Gastroesophageal sphincter (tissue), 4 donors: ENCODE data around the gene CLIP1. TPM values are rescaled to one million over a fixed set of nuclear protein-coding genes. Genes with fewer than 3 reads are reported as not detected.
A peak's percentile ranks its signal among the peaks of the same experiment; 100 is the strongest.
"Not testable (repeated sequence)": the region's sequence is repeated elsewhere in the genome, so short reads cannot be mapped to it uniquely, and the experiment has no call there.

Experiments
- ATAC-seq: fragments of 150-250 bp; one replicate; pipeline ENCODE4 v1.9.1; 2016; ENCODE audit warnings: mild to moderate bottlenecking, moderate library complexity
- H3K27ac ChIP-seq, 4 donors: fragments of 200-600 bp; sonication (generic) in 3 of 4; 1 replicate in 3 of 4; 2 replicates in 1 of 4; pipeline ENCODE4 v1.5.1; 2016 to 2019
- H3K27me3 ChIP-seq: fragments of 200-600 bp; sonication (generic); one replicate; pipeline ENCODE4 v1.5.1; 2019
- H3K36me3 ChIP-seq, 2 donors: fragments of 200-600 bp; sonication (generic); one replicate each; pipeline ENCODE4 v1.5.1; 2019; ENCODE audit warnings: control low read depth in 1 of 2
- H3K4me1 ChIP-seq, 3 donors: fragments of 200-600 bp; sonication (generic); 1 replicate in 2 of 3; 2 replicates in 1 of 3; pipeline ENCODE4 v1.5.1; 2016 to 2019; ENCODE audit warnings: control low read depth in 2 of 3
- H3K4me3 ChIP-seq, 2 donors: fragments of 200-600 bp; sonication (generic); one replicate each; pipeline ENCODE4 v1.5.1; 2019; ENCODE audit warnings: mild to moderate bottlenecking in 1 of 2, moderate library complexity in 1 of 2
- H3K9me3 ChIP-seq, 3 donors: fragments of 200-600 bp; sonication (generic); one replicate each; pipeline ENCODE4 v1.5.1; 2017 to 2019; ENCODE audit warnings: control low read depth in 2 of 3
- EP300 ChIP-seq: sonication (generic); formaldehyde crosslinking; IDR thresholded peaks from one replicate; pipeline ENCODE4 v1.6.1; 2017; ENCODE audit warnings: antibody characterized with exemption, mild to moderate bottlenecking
- POLR2A ChIP-seq, 2 donors: fragments of 450-650 bp; IDR thresholded peaks; one replicate each; pipeline ENCODE4 v1.6.1; 2017; ENCODE audit warnings: antibody characterized with exemption in 2 of 2, mild to moderate bottlenecking in 2 of 2, moderate library complexity in 1 of 2
- POLR2AphosphoS5 ChIP-seq: sonication (generic); formaldehyde crosslinking; IDR thresholded peaks from one replicate; pipeline ENCODE4 v1.6.1; 2017; ENCODE audit warnings: antibody characterized with exemption
- WGBS, 2 donors: methylation state at CpG; one replicate each; pipeline ENCODE4 v1.1.5; 2018; ENCODE audit warnings: low coverage in 1 of 2; 5-methylcytosine and 5-hydroxymethylcytosine counted together
- total RNA-seq, 4 donors: library from RNA; depleted of rRNA; stranded (reverse); fragments of >200 nt; gene quantifications; one replicate each; pipeline ENCODE4 v1.1.0, GENCODE V29; 2016
- TF ChIP-seq, protein P1 (sequence below), 4 experiments: fragments of 200-600 bp in 2 of 4; fragments of 450-650 bp in 2 of 4; sonication (generic) in 1 of 4; IDR thresholded peaks; one replicate each; pipeline ENCODE4 v1.5.1; 2017 to 2019; ENCODE audit warnings: antibody characterized with exemption in 4 of 4, mild to moderate bottlenecking in 2 of 4, moderate library complexity in 2 of 4

CLIP1 gene
- total RNA-seq, 4 donors from 2014 or later: 186 to 272 (median 208) TPM

DNA sequence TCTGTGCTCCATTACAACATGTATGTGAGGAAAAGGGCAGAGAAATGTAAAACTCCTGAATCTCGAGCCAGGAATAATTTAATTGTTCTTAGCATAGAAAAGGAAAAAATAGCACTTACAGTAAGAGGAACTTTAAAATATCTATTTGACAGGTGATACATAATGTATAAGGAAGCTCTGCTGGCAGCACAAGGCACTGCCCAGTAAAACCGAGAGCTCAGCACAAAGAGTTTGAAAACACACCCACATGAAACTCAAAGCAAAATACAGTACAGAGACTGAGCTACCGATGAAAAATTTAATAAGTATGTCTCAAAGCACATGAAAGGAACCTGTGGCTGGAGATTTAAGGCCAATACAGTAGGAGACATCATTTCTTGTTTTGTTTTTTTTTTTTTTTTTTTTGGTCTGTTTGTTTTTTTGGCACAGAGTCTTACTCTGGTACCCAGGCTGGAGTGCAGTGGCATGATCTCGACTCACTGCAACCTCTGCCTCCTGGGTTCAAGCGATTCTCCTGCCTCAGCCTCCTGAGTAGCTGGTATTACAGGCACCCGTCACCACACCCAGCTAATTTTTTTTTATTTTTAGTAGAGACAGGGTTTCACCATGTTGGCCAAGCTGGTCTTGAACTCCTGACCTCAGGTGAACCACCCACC is 19.2 kb downstream of the CLIP1 start:
- no peaks in the 10 kb centered on the region for H3K27me3 ChIP-seq
- TF ChIP-seq, protein P1, sequence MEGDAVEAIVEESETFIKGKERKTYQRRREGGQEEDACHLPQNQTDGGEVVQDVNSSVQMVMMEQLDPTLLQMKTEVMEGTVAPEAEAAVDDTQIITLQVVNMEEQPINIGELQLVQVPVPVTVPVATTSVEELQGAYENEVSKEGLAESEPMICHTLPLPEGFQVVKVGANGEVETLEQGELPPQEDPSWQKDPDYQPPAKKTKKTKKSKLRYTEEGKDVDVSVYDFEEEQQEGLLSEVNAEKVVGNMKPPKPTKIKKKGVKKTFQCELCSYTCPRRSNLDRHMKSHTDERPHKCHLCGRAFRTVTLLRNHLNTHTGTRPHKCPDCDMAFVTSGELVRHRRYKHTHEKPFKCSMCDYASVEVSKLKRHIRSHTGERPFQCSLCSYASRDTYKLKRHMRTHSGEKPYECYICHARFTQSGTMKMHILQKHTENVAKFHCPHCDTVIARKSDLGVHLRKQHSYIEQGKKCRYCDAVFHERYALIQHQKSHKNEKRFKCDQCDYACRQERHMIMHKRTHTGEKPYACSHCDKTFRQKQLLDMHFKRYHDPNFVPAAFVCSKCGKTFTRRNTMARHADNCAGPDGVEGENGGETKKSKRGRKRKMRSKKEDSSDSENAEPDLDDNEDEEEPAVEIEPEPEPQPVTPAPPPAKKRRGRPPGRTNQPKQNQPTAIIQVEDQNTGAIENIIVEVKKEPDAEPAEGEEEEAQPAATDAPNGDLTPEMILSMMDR (IDR thresholded peaks at IDR 0.05): peak in 2 of 4 experiments; percentile 13 to 17
- no peak for TF ChIP-seq POLR2AphosphoS5
- H3K4me3 ChIP-seq: no peak overlapping the region
- ATAC-seq: no peak
- peak overlapping the region in 3 of 4 donors; percentile 63 to 94 (median 88) for H3K27ac ChIP-seq
- H3K36me3 ChIP-seq: no peaks in the 10 kb centered on the region
- 46 to 66% methylated on average over 4 to 5 of the region's 6 CpGs for WGBS, 2 donors
- H3K9me3 ChIP-seq: no peaks in the 10 kb centered on the region
- H3K4me1 ChIP-seq: peaks cover 2 to 99% (median 20%) of the 10 kb centered on the region in 3 donors

DNA sequence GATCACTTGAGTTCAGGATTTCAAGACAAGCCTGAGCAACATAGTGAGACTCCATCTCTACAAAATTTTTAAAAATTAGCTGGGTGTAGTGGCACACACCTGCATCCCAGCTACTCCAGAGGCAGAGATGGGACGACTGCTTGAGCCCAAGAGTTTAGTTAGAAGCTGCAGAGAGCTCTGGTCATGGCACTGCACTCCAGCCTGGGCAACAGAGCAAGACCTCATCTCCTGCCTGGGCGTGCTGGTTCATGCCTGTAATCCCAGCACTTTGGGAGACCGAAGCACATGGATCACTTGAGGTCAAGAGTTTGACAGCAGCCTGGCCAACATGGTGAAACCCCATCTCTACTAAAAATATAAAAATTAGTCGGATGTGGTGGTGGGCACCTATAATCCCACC is 20.2 kb downstream of the CLIP1 start:
- peaks cover under 1 to 94% (median 18%) of the 10 kb centered on the region in 3 donors for H3K4me1 ChIP-seq
- H3K27ac ChIP-seq: peak overlapping the region in 3 of 4 donors; percentile 63 to 94 (median 88)
- H3K27me3 ChIP-seq: no peaks in the 10 kb centered on the region
- no peaks in the 10 kb centered on the region for H3K36me3 ChIP-seq
- no peak for TF ChIP-seq EP300
- TF ChIP-seq POLR2A (IDR thresholded peaks at IDR 0.05): no peak
- TF ChIP-seq, protein P1 (IDR thresholded peaks at IDR 0.05): no peak
- no peak for TF ChIP-seq POLR2AphosphoS5
- no peak for ATAC-seq
- no peaks in the 10 kb centered on the region for H3K9me3 ChIP-seq
- no peak overlapping the region for H3K4me3 ChIP-seq
- 80 to 92% methylated on average over 2 to 3 of the region's 4 CpGs for WGBS, 2 donors

DNA sequence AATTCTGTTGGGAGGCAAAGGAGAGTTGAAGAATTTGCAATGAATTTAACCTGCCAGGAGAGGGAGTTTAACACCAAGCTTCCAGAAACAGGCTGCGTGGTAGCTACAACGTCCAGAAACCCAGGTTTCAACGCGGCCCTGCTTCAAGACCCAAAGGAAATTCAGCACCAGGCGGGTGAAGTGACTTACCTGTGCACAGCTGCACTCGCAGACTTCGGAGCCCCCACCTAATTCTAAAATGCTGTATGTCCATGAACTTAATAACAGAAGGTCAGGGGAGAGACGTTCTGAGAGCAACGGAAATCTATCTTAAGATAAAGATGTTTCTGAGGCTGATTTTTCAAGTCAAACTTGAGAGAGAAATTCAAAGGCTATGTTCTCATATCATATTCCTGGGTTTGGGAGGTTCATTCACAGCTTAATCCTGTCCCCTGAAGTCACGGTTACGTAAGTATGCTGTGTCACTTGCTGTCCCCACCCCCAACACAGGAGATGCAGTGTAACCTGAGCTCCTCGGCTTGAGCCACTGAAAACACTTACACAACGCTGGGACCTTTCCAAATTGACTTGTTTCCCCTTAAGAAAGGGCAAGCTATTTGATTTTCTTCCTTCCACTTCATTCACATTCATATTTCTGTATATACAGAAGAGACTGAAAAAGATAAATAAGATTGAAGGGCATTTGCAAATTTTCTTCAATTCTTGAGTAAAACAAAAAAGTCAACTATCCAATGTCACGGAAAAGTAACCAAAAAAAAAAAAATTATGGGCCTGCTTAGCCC is 22.7 kb downstream of the CLIP1 start:
- Histone ChIP-seq H3K4me1 (peaks cover 0 to 82% (median 19%) of the 10 kb centered on the region in 3 donors), H3K36me3 (no peaks in the 10 kb centered on the region), H3K27me3 (no peaks in the 10 kb centered on the region), H3K9me3 (no peaks in the 10 kb centered on the region), H3K27ac (peak overlapping the region; percentile 87 to 98 (median 91)), H3K4me3 (peak overlapping the region in 1 of 2 donors; percentile 29)
- TF ChIP-seq, protein P1 (IDR thresholded peaks at IDR 0.05): peak; percentile 34 to 79 (median 76)
- TF ChIP-seq EP300 (no peak), POLR2A (IDR thresholded peaks at IDR 0.05) (no peak), POLR2AphosphoS5 (peak; percentile 50)
- peak; percentile 87 for ATAC-seq
- WGBS, 2 donors: 13 to 15% methylated on average over 14 of the region's 14 CpGs

GRCh38 chr12:122399254-122399591 is 23.2 kb downstream of the CLIP1 start:
- peak; percentile 6 for ATAC-seq
- Histone ChIP-seq H3K36me3 (no peaks in the 10 kb centered on the region), H3K27ac (peak overlapping the region; percentile 87 to 98 (median 91)), H3K9me3 (no peaks in the 10 kb centered on the region), H3K27me3 (no peaks in the 10 kb centered on the region), H3K4me3 (peak overlapping the region in 1 of 2 donors; percentile 29), H3K4me1 (peaks cover 0 to 80% (median 19%) of the 10 kb centered on the region in 3 donors)
- TF ChIP-seq, protein P1 (IDR thresholded peaks at IDR 0.05): no peak
- TF ChIP-seq POLR2A (IDR thresholded peaks at IDR 0.05) (no peak), EP300 (no peak), POLR2AphosphoS5 (no peak)
- 6 to 24% methylated on average over 2 of the region's 2 CpGs for WGBS, 2 donors

DNA sequence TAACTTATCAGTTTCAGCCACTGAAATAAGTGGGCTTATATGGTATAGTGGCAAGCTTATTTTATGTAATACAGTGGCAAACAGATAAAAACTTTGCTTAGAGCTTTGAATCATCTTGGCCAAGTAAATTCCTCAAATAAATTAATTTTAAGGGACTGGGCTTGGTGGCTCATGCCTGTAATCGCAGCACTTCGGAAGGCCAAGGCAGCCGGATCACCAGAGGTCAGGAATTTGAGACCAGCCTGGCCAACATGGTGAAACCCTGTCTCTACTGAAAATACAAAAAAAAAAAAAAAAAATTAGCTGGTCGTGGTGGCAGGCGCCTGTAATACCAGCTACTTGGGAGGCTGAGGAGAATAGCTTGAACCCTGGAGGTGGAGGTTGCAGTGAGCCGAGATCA is 24.5 kb downstream of the CLIP1 start:
- not testable (repeated sequence) for H3K9me3 ChIP-seq, ATAC-seq, H3K27me3 ChIP-seq, H3K36me3 ChIP-seq, H3K4me3 ChIP-seq
- peak overlapping the region in 2 of 4 donors; percentile 88 to 94 for H3K27ac ChIP-seq
- peaks cover 0 to 78% (median 19%) of the 10 kb centered on the region in 3 donors for H3K4me1 ChIP-seq
- 93 to 97% methylated on average over 5 to 6 of the region's 6 CpGs for WGBS, 2 donors
